Measurements from ENCODE around the gene MYBL2.
"Not testable (repeated sequence)": the region's sequence is repeated elsewhere in the genome, so short reads cannot be mapped to it uniquely, and the experiment has no call there.

Gene MYBL2

DNA sequence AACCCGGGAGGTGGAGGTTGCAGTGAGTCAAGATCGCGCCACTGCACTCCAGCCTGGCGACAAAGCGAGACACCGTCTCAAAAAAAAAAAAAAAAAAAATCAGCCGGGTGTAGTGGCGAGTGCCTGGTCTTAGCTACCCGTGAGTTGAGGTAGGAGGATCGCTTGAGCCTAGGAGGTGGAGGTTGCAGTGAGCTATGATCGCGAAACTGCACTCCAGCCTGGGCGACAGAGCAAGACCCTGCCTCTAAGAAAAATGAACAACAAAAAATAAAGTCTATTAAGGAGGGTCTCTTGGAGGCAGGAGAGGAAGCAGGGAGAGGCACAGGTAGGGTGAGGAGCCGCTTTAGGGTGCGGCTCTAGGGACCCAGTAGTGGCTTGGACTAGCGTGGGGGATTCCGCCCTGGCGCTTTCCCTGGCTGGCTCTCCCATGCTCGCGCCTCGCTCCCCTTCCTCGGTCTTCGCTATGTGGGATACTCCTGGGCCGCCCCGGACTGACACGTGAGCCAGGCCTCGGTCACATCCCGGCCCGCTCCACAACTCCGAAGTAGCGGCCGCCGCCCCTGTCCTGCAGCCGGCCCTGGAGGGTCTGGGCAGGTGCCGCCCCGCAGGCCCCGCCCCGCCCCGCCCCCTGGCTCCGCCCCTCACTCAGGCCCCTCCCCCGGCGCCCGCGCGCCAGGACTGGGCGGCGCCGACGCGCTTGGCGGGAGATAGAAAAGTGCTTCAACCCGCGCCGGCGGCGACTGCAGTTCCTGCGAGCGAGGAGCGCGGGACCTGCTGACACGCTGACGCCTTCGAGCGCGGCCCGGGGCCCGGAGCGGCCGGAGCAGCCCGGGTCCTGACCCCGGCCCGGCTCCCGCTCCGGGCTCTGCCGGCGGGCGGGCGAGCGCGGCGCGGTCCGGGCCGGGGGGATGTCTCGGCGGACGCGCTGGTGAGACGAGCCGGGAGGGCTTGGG is at the start of gene MYBL2:
TSS of gene MYBL2 (plus strand) at position 739 of the 953 bp plus-strand sequence. CDS start at position 909, 170 bp downstream.
- TF ChIP-seq, protein P1, sequence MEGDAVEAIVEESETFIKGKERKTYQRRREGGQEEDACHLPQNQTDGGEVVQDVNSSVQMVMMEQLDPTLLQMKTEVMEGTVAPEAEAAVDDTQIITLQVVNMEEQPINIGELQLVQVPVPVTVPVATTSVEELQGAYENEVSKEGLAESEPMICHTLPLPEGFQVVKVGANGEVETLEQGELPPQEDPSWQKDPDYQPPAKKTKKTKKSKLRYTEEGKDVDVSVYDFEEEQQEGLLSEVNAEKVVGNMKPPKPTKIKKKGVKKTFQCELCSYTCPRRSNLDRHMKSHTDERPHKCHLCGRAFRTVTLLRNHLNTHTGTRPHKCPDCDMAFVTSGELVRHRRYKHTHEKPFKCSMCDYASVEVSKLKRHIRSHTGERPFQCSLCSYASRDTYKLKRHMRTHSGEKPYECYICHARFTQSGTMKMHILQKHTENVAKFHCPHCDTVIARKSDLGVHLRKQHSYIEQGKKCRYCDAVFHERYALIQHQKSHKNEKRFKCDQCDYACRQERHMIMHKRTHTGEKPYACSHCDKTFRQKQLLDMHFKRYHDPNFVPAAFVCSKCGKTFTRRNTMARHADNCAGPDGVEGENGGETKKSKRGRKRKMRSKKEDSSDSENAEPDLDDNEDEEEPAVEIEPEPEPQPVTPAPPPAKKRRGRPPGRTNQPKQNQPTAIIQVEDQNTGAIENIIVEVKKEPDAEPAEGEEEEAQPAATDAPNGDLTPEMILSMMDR (IDR thresholded peaks at IDR 0.05; ENCODE audit: low read depth, low read length) = no peak
- peak; percentile 51 to 57 for DNase-seq (ENCODE audit: low read depth in 2 of 2)
- peak within 1 kb of the TSS; percentile 42 to 50 for H3K4me3 ChIP-seq (replicated peaks in 1 of 2; ENCODE audit: low read depth in 2 of 2, low read length in 2 of 2)

DNA sequence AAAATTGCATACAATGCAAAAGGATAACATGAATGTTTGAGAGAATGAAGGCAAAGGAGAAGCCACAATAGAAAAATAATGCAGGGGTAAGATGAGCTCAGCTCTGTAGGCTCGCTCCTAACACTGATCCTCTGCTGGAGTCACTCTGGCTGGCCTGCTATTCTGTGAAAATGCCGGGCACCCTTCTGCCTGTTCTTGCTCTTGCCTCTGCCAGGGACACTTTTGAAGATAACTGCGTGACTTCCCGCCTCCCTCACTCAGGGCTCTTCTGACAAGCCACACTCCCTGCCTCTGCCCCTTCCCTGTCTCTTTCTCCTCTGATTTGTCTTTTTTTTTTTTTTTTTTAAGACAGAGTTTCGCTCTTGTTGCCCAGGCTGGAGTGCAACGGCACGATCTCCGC is 35.3 kb upstream of the MYBL2 start:
- H3K4me3 ChIP-seq (replicated peaks in 1 of 2; ENCODE audit: low read depth in 2 of 2, low read length in 2 of 2) = no peak overlapping the region
- DNase-seq (ENCODE audit: low read depth in 2 of 2) = no peak
- TF ChIP-seq, protein P1 (IDR thresholded peaks at IDR 0.05; ENCODE audit: low read depth, low read length) = no peak

DNA sequence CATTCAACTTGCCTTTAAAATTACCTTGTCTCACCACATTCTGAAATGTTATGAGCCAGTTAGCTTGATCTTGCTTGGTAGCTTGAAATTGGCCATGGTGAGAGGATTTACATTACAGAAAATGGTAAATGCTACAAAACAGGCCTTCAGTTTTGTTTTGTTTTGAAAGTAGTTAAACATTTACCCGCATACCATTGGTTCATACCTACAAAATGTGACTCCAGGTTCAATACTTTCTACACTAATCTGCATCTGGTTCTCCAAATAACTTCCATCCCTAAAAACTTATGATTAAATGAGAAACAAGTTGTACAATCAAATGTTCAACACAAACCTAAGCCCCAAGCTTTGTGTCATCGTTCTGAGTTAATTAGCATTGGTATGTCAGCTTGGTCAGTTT is 30.5 kb upstream of the MYBL2 start:
- H3K4me3 ChIP-seq (replicated peaks in 1 of 2; ENCODE audit: low read depth in 2 of 2, low read length in 2 of 2) = no peak overlapping the region
- no peak for DNase-seq (ENCODE audit: low read depth in 2 of 2)
- TF ChIP-seq, protein P1 (IDR thresholded peaks at IDR 0.05; ENCODE audit: low read depth, low read length) = no peak

DNA sequence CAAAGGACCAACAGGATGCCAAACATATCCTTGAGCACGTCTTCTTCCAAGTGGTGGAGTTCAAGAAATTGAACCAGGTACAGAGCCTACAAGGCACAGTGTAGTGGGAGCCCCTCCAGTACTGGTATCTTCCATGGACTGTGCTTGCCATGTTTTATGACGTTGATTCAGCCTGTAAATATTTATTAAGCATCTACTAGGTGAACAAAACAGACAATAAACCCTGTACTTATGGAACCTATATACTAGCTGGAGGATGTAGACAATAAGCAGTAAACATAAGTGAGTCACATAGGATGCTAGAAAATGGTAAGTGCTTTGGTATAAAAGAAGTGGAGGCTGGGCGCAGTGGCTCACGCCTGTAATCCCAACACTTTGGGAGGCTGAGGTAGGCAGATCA is 24.4 kb upstream of the MYBL2 start:
- no peak overlapping the region for H3K4me3 ChIP-seq (replicated peaks in 1 of 2; ENCODE audit: low read depth in 2 of 2, low read length in 2 of 2)
- TF ChIP-seq, protein P1 (IDR thresholded peaks at IDR 0.05; ENCODE audit: low read depth, low read length) = no peak
- no peak for DNase-seq (ENCODE audit: low read depth in 2 of 2)

DNA sequence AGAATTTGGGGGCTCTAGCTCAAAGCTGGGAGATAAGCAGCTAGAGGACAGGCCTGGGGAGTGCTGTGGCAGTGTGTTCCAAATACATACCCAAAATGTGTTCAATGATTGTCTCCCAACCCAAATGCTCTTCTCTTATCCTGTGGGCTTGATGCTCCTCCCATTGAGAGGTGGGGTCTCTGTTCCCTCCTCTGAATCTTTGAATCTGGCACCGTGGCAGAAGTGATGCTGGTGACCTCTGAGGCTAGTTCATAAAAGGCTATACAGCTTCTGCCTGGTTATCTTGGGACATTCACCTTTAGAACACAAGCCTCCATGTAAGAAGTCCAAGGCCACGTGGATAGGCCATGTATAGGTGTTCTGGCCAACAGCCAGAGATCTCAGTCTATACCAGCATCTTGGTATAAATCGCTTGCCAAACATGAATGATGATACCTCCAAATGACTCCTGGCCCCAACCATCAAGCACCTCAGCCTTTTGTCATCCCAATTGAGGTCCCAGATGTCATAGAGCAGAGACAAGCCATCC is 15.9 kb upstream of the MYBL2 start:
- DNase-seq (ENCODE audit: low read depth in 2 of 2) = no peak
- H3K4me3 ChIP-seq (replicated peaks in 1 of 2; ENCODE audit: low read depth in 2 of 2, low read length in 2 of 2) = no peak overlapping the region
- TF ChIP-seq, protein P1 (IDR thresholded peaks at IDR 0.05; ENCODE audit: low read depth, low read length) = no peak

DNA sequence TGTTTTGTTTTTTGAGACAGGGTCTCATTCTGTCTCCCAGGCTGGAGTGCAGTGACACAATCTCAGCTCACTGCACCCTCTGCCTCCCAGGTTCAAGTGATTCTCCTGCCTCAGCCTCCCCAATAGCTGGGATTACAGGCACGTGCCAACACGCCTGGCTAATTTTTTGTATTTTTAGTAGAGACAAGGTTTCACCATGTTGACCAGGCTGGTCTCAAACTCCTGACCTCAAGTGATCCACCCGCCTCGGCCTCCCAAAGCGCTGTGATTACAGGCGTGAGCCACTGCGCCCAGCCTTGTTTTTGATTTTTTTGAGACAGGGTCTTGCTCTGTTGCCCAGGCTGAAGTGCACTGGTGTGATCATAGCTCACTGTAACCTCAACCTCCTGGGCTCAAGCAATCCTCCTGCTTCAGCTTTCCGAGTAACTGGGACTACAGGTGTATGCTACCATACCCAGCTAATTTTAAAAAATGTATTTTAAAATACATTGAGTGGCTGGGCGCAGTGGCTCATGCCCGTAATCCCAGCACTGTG is 15.2 kb upstream of the MYBL2 start:
- H3K4me3 ChIP-seq (replicated peaks in 1 of 2; ENCODE audit: low read depth in 2 of 2, low read length in 2 of 2); DNase-seq (ENCODE audit: low read depth in 2 of 2): not testable (repeated sequence)

DNA sequence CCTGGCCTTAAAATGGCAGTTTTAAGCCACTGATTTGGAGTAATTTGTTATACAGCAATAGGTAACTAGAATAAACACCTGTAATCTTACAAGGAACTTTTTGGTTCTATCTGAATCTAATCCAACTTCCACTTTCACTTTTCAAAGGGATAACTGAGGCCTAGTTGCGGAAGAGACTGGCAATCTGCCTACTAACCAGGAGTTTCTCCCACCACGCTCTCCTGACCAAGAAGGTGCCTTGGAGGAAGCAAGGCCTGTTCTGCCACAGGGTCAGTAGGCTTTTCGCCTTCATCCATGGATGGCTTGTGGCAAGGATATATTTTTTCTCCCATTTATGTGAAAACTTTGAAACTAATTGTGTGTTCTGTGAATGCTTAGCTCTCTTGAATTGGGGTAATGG is 12.9 kb upstream of the MYBL2 start:
- DNase-seq (ENCODE audit: low read depth in 2 of 2) = no peak
- TF ChIP-seq, protein P1 (IDR thresholded peaks at IDR 0.05; ENCODE audit: low read depth, low read length) = no peak
- no peak overlapping the region for H3K4me3 ChIP-seq (replicated peaks in 1 of 2; ENCODE audit: low read depth in 2 of 2, low read length in 2 of 2)

DNA sequence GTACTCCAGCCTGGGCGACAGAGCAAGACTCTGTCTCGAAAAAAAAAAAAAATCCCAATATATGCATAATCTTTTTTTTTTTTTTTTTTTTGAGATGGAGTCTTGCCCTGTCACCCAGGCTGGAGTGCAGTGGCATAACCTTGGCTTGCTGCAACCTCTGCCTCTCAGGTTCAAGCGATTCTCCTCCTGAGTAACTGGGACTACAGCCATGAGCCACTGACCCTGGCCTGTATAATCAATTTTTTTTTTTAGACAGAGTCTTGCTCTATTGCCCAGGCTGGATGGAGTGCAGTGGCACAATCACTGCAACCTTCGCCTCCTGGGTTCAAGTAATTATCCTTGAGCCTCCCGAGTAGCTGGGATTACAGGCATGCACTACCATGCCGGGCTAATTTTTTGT is 11.7 kb upstream of the MYBL2 start:
- not testable (repeated sequence) for DNase-seq (ENCODE audit: low read depth in 2 of 2); H3K4me3 ChIP-seq (replicated peaks in 1 of 2; ENCODE audit: low read depth in 2 of 2, low read length in 2 of 2)
